Measurements from ENCODE around the gene CCNDBP1.
"Not testable (repeated sequence)": the region's sequence is repeated elsewhere in the genome, so short reads cannot be mapped to it uniquely, and the experiment has no call there.

The CCNDBP1 gene, protein sequence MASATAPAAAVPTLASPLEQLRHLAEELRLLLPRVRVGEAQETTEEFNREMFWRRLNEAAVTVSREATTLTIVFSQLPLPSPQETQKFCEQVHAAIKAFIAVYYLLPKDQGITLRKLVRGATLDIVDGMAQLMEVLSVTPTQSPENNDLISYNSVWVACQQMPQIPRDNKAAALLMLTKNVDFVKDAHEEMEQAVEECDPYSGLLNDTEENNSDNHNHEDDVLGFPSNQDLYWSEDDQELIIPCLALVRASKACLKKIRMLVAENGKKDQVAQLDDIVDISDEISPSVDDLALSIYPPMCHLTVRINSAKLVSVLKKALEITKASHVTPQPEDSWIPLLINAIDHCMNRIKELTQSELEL

DNA sequence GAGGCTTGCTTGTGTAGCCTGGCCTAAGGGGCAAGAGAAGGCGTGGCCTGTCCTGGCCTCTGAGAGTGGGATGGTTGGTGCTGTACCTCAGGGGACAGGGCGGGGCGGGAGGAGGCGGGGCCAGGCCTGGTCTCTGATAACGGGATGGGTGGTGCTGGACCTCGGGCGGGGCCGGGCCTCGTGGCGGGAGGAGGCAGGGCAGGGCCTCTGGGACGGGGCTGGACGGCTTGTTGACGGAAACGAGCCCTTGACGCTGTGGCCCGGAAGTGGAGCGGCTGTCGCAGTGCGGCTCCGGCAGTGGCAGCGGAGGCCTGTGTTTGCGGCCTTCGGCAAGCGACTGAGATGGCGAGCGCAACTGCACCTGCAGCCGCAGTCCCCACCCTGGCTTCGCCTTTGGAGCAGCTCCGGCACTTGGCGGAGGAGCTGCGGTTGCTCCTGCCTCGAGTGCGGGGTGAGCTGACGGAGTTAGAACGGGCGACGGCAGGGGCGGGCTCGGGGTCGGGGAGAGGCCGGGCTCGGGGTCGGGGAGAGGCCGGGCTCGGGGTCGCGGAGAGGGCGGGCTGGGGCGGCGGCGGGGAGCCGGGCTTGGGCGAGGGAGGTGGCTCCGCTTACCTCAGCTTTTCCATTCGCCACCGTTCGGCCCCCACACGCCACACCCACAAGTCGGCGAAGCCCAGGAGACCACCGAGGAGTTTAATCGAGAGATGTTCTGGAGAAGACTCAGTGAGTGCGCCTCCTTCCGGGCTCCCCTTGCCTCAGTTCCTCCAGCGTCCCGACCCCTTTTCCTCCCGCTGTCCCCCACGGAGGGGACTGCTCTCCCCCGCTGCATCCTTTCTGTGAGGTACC lies at the start of gene CCNDBP1:
Gene CCNDBP1, plus strand, starts transcription at position 247 of the 846 bp plus-strand sequence. Its CDS starts 96 bp downstream, at position 343.
- peak; percentile 90 for DNase-seq

DNA sequence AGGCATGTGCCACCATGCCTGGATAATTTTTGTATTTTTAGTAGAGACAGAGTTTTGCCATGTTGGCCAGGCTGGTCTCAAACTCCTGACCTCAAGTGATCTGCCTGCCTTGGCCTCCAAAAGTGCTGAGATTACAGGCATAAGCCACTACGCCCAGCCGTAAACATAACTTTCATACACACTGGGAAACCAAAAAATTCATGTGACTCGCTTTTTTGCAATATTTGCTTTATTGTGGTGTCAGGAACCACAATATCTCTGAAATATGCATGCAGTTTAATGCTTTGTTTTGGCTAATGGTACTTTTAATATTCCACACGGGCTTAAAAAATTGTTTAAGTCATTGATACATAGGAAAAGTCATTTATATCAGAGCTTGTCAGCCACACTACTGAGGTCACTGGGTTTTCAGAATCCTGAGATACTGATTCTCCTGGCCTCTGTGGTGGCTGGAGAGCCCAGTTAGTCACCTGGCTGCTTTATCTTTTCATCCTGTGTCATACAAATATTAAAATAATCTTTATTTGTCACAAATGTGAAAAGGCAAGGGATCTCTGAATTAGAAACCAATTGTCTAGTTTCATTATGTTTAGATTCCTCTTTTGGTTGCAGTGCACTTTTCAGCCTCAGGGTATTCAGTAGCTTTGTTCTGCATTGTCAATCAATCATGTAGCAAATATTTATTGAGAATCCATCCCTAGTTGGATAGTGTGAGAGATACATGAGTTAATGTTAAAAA lies 41.8 kb upstream of the CCNDBP1 start:
- no peak for DNase-seq

DNA sequence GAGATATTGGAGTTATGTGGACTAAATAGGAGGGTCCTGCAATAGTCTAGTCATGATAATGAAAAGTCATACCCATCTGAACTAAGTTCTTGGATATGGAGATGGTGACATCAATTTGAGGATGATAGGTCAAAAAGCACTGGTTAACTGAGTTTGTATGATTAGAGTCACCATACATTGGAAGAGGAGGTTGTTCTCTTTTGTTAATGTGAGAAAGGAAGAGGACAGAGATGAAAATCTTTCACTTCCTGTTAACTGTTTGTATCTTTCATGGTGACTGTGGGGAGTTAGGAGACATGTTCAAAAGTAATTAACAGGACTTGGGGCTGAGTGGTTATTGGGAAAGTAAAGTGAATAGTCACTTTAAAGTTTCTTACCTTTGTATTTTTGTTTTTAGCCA lies 40.7 kb upstream of the CCNDBP1 start:
- DNase-seq: no peak

DNA sequence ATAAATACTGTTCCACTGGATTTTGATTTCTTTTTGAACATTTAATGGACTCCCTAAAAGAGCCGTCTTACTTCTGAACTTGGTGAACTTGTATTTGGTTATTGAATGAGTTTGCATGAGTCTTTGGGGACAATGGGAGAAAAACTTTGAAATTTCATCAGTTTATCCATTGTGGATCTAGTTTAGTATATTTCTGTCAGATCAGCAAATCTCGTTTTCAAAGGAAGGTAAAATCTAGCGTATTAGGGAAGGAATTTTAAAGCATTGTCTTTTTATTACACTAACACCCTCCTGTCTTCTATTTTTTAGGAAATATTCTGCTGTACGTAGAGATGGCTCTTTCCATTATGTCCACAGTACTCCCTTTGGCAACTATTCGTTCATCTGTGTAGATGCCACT lies 39.0 kb upstream of the CCNDBP1 start:
- DNase-seq: no peak

DNA sequence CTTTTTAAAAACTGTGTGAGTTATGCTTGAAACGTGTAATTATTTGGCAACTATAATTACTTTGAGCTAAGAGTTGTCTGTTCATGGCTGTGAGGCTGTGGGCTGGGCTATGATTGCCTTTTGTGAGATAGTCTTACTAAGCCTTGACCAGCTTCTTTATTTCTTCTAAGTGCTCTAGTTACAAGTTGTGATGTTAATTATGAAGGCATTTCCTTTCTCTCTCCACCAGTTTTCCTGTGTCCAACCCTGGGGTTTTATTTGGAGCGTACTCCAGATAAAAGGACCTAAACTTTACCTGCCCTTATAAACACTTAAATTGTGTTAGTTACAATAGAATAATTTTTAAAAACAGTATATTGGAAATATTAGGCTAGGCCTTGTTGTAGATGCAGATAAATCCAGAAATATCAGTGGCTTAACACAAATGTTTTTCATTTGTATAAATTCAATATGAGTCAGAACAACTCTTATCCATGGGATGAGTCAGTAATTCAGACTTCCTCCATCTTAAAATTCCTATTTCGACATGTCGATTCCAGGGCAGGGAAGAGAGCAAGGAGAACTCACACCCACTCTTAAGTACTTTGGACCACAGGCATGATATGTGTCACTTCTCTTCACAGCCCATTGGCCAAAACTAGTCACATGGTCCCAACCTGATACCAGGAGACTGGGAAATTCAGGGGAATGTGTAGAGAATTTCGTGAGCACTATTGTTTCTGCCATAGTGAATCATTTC lies 34.8 kb upstream of the CCNDBP1 start:
- DNase-seq: no peak

DNA sequence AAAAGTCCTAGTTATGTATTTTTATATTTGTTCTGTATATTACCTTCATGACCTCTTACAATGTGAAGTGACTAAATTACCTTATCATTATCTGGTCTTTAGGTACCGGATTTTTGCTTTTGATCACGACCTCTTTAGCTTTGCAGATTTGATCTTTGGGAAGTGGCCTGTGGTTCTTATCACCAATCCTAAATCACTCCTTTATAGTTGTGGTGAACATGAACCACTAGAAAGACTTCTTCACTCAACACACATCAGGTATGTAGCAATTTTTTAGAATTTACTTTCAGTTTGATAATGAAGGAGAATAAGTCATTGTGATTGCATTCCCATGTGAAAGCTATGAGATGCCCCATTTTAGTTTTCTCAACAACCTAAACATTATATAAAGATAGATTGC lies 33.5 kb upstream of the CCNDBP1 start:
- peak; percentile 42 for DNase-seq

DNA sequence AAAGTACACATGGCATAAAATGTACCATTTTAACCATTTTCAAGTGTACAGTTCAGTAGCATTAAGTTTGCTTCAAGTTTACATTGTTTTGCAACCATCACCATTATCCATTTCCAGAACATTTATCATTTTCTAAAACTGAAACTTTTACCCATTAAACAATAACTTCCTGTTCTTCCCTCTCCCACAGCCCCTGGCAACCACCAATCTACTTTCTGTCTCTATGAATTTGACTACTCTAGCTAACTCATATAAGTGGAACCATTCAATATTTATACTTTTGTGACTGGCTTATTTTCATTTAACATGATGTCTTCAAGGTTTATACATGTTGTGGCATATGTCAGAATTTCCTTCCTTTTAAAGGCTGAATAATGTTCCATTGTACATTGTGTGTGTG lies 31.9 kb upstream of the CCNDBP1 start:
- DNase-seq: no peak

DNA sequence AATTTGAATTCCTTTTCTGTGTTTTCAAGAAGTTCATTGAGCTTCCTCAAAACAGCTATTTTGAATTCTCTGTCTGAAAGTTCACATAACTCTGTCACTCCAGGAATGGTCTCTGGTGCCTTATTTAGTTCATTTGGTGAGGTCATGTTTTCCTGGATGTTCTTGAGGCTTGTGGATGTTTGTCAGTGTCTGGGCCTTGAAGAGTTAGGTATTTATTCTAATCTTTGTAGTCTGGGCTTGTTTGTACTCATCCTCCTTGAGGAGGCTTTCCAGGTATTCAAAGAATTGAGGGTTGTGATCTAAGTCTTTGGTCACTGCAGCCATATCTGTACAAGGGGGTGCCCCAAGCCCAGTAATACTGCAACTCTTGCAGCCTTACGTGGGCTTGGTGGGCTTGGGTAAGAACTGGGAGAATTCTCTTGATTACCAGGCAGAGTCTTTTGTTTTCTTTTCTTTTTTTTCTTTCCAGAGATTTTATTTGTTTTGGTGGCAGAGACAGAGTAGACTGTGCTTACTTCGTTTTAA lies 19.3 kb upstream of the CCNDBP1 start:
- no peak for DNase-seq

DNA sequence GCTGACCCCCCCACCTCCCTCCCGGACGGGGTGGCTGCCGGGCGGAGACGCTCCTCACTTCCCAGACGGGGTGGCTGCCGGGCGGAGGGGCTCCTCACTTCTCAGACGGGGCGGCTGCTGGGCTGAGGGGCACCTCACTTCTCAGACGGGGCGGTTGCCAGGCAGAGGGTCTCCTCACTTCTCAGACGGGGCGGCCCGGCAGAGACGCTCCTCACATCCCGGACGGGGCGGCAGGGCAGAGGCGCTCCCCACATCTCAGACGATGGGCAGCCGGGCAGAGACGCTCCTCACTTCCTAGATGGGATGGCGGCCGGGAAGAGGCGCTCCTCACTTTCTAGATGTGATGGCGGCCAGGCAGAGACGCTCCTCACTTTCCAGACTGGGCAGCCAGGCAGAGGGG lies 17.9 kb upstream of the CCNDBP1 start:
- DNase-seq: not testable (repeated sequence)

DNA sequence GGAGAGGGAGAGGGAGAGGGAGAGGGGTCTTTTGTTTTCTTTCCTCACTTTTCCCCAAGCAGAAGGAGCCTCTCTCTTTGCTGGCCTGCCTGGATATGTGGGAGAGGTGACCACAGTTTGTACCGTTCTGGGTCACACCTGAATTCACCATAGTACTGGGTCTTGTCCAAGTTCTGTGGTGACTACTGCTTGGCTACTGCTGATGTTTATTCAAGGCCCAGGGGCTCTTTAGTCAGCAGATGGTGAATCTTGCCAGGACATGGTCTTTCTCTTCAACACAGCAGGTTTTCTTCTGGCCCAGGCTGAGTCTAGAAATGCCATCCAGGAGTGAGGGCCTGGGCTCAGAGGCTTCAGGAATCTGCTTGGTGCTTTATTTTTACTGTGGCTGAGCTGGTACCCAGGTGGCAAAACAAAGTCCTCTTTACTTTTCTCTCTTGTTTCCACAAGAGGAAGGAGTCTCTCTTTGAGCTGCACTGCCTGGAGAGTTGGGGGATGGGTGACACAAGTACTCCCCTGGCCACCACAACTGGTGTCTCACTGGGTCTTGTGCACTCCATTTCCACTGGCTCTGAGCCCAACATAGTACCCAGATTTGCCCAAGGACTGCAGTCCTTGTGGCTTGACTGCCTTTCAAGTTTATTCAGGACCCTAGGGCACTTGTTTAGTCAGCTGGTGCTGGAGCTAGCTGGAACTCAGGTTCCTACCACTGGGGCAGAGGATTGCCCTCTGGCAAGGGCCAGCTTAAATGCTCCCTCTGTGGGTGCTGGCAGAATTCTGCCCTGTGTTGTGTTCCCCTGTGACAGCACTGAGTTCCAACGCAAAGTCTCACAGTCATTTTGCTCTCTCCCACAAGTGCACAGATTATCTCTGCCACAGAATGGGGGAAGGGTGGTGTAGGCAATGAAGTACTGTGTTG lies 16.8 kb upstream of the CCNDBP1 start:
- no peak for DNase-seq

DNA sequence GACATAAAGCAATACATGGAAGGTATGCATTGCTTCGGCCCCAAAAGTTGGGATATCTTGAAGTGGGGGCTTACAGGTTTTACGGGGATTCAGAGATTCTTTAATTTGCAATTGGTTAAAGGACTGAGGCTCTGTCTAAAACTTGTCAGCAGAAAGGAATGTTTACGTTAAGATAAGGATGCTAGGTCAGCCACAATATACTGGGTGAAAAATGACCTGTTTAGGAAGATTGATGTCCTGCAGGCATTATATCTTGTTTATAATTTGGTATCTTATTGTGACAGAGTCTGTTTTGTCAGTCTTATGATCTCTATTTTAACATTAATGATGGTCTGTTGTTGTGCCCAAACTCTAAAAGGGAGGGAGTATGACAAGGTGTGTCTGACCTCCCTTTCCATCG lies 15.3 kb upstream of the CCNDBP1 start:
- DNase-seq: no peak

DNA sequence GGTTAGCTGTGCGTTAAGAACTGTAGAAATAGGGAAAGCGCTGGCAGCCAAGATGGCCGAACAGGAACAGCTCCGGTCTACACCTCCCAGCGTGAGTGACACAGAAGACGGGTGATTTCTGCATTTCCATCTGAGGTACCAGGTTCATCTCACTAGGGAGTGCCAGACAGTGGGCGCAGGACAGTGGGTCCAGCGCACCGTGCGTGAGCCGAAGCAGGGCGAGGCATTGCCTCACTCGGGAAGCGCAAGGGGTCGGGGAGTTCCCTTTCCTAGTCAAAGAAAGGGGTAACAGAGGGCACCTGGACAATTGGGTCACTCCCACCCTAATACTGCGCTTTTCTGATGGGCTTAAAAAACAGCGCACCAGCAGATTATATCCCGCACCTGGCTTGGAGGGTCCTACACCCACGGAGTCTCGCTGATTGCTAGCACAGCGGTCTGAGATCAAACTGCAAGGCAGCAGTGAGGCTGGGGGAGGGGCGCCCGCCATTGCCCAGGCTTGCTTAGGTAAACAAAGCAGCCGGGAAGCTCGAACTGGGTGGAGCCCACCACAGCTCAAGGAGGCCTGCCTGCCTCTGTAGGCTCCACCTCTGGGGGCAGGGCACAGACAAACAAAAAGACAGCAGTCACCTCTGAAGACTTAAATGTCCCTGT lies 9.4 kb upstream of the CCNDBP1 start:
- not testable (repeated sequence) for DNase-seq

DNA sequence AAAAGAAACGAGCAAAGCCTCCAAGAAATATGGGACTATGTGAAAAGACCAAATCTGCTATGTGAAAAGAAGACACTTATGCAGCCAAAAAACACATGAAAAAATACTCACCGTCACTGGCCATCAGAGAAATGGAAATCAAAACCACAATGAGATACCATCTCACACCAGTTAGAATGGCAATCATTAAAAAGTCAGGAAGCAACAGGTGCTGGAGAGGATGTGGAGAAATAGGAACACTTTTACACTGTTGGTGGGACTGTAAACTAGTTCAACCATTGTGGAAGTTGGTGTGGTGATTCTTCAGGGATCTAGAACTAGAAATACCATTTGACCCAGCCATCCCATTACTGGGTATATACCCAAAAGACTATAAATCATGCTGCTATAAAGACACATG lies 8.1 kb upstream of the CCNDBP1 start:
- DNase-seq: not testable (repeated sequence)

DNA sequence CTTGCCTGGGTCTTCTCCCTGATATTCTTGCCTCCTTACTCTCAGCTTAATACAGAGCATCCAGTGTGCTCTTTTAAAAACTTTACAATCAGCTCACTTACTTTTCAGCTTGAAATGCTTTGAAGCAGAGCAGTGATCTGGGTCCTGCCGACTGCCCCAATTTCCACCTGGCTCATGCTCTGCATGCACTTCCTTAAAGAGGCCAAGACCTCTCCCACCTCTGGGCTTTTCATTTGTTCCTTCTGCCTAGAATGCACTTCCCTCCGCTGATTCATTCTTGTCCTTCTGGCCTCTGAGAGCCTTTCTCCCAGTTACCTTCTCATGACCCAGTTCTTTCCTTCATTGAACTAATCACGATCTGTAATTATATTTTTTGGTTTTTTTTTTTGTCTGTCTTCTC lies 1.9 kb upstream of the CCNDBP1 start:
- no peak for DNase-seq

DNA sequence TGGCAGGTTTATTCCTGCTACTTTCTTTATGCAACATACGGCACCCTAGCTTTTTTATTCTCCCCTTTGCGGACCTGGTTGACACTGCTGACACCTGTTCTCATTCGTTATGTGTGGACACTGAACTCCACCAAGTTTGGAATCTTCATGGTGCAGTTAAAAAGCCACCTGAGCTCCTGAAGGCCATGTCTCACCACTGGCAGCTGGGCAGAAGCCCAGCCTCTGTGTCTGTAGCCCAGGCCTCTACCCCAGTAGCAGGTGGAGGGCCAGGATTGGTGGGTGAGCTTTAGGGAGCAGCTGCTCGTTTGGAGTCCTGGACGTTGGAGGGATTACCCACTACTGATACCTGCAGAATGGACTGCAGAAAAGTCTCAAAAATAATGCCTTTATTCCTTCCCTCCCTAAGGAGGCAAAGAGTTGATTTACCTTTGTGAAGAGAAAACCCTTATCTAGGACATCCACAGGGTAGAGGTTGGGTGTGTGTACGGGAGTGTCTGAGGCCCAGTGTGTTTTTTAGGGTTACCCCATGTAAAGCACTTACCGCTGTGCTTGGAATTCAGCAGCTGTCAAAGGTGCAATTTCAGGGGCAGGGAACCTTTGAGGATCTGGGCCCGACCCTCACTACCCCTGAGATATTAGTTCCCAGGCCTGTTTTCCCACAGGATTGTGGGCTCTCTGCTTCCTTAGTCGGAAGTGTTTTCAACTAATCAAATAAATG lies 637 bp upstream of the CCNDBP1 start:
- no peak for DNase-seq

DNA sequence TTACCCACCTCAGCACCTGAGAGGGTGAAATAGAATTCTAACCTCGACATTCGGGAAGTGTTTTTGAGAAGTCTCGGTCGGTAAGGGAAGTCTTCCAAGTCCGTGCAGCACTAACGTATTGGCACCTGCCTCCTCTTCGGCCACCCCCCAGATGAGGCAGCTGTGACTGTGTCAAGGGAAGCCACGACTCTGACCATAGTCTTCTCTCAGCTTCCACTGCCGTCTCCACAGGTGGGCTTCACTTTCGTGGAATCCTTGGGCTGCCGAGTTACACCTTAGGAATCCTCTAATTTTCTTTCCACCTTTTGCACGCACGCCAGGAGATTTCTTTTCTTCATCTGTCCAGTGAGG lies 775 bp downstream of the CCNDBP1 start:
- DNase-seq: no peak

DNA sequence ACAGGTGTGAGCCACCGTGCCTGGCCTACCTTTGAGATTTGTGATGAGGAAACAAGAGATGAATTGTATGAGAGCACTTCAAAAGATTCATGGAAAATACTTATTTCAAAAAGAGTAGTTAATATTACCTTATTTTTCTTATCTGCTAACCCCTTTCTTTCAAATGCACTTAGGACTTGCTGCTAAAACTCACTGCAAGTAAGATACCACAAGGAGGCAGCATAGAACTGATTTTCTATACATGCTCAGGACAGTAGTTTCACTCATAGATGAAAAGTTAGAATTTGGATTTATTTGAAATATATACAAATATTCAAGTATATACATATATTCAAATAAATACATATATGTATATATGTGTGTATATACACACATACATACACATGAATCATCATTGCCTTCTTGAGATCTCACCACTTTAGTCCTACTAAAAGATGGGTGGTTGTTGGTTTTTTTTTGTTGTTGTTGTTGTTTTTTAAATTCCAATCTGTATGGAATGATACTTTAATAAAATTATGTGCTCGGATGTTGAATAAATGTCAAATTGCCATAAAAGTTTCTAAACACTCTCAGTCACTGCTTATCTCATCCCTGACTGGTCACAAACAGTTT lies 2.4 kb downstream of the CCNDBP1 start:
- peak; percentile 59 for DNase-seq

DNA sequence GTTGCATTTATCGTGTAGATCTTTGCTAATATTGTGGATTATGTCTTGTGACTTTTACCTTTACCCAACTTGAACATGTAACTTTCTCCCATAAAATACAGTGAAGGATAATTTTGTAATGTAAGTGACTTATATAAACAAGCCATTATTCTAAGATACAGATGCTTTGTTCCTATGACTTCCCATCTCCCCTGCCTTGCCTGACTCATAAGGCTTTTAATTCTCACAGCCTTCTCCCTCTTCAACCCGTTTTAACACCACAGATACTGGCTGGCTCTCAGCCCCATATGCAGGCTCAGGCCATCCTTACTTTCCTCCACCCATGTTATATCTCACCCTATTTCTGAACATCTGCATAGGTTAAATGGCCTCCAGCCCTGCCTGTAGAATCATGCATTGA lies 4.1 kb downstream of the CCNDBP1 start:
- DNase-seq: no peak

DNA sequence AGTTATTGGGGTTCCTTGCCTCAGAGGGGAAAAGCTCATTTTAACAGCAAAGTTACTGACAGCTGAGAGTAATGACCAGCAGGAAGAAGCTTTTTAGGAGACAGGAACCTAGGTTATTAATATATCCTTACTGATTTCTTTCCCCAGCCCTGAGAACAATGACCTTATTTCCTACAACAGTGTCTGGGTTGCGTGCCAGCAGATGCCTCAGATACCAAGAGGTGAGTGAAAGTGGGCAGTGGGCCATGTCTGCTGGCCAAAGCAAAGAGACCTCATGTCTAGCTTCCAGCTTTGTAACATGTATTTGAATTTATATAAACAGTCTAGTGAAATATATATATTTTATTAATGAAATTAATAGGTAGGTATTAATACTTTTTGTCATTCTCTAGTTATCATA lies 5.0 kb downstream of the CCNDBP1 start:
- no peak for DNase-seq

DNA sequence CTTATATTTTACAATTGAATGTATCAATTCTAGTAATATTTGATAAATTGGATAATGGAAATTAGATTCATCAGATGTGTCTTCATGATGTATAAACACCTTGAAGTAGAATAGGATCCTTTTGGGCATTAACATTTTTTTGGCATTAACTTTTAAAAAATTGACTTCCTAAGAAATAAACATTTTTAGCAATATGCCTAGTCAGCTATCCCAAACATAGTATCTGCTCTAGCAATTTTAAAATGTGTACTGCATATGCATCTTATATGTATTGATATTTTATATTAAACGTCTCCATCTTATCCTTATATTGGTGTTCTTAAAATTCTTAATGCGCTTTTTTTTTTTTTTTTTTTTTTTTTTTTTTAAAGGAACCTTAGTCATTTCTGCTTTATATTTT lies 8.5 kb downstream of the CCNDBP1 start:
- DNase-seq: no peak

Measured in CD4-positive, alpha-beta T cell treated with Interleukin-4 for 4 hours (primary cell).